Stimulated activated CD4-positive, alpha-beta T cell treated with anti-CD3 and anti-CD28 coated beads, TNF-alpha, amount 100 ng/mL, for 48 hours (primary cell): ENCODE results near the gene SLC25A10.

ENCODE experiments used
- DNase-seq, 3 donors: peaks; one replicate each; pipeline ENCODE4 v3.0.0-alpha.2; 2020; ENCODE audit warnings: low read depth in 3 of 3

The SLC25A10 gene

GRCh38 chr17:81686614-81687013 lies 25.5 kb upstream of the SLC25A10 start:
- no peak for DNase-seq

GRCh38 chr17:81687770-81688541 lies 24.1 kb upstream of the SLC25A10 start:
- DNase-seq: no peak

GRCh38 chr17:81688616-81689015 lies 23.5 kb upstream of the SLC25A10 start:
- no peak for DNase-seq

DNA sequence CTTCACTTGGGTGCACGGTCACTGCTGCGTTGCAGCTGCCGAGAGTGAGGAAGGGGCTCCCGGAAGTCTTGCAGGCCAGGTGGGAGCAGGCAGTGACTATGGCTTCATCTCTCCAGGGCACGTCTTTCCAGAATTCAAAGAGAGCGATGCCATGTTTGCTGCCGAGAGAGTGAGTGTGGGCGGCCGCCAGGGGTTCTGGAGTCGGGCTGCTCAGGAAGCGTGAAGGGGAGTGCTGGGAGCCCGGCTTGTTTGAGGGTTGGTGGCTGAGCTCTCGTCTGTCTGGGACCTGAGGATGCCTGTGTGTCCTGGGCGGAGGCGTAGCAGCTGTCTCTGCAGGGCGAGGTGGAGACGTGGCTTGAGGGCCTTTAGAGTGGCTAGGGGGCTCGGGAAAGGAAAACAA lies 22.0 kb upstream of the SLC25A10 start:
- DNase-seq: no peak

DNA sequence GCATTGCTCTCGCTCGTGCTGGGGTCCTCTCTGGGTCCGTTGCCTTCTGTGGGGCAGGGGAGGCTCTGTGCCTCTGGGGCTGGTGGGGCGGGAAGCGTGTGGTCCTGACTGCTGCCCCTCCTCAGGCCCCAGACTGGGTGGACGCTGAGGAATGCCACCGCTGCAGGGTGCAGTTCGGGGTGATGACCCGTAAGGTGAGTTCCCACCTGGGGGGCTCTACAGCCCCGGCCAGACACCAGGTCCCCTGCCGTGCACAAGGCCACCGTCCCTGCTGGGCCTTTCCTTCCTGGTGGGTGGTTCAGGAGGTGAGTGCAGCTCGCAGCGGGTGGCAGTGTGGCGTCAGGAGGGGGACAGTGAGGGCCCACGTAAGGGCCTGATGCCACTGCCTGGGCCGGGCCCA lies 21.5 kb upstream of the SLC25A10 start:
- DNase-seq: no peak

- DNase-seq: no peak
These were observed 20.9 kb upstream of the SLC25A10 start for GRCh38 chr17:81691196-81691595.

DNA sequence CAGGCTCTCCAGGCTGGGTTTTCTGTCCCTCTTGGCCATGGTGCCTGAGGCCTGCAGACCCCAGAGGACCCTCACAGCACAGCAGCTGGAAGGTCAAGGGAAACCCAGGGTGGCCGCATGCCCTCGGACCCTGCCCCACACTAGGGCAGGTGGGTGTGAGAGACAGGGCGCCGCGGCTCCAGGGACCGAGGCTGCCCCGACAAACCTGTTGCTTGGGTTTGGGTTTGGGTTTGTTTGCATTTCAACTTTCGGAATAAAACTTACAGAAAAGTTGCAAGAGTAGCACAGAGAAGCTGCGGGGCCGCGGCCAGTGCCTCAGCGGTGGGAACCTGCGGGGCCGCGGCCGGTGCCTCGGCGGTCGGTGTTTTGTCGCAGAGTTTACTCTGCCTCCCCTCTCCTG lies 20.5 kb upstream of the SLC25A10 start:
- no peak for DNase-seq

DNA sequence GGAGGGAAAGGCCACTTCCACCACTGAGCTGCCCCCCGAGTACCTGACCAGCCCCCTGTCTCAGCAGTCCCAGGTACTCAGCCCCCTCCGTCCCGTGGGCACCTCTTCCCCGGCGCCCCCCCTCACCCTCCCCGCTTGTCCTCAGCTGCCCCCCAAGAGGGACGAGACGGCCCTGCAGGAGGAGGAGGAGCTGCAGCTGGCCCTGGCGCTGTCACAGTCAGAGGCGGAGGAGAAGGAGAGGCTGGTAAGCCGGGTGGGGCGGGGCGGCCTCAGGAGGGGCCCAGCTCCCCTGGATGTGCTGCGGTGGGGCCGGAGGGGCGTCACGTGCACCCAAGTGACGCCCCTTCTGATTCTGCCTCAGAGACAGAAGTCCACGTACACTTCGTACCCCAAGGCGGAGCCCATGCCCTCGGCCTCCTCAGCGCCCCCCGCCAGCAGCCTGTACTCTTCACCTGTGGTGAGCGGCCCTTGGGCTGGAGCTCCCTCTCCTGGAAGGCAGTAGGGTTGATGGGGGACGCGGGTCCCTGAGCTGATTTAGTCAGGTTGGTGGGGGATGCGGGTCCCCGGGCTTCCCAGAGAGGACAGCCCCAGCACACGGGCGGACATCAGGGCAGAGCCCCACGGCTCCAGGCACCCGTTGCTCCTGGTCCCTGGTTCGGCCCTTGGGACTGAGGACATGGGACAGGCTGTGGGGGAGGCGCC lies 18.4 kb upstream of the SLC25A10 start:
- no peak for DNase-seq

- DNase-seq: no peak
These were observed 17.3 kb upstream of the SLC25A10 start for GRCh38 chr17:81694810-81695209.

- no peak for DNase-seq
These were observed 16.9 kb upstream of the SLC25A10 start for GRCh38 chr17:81695211-81695610.

- DNase-seq: no peak
These were observed 16.3 kb upstream of the SLC25A10 start for GRCh38 chr17:81695801-81696200.

- DNase-seq: no peak
These were observed 15.7 kb upstream of the SLC25A10 start for GRCh38 chr17:81696218-81696941.

GRCh38 chr17:81697261-81698044 lies 14.6 kb upstream of the SLC25A10 start:
- no peak for DNase-seq

- DNase-seq: no peak
These were observed 11.5 kb upstream of the SLC25A10 start for GRCh38 chr17:81700353-81701287.

GRCh38 chr17:81701288-81702071 lies 10.6 kb upstream of the SLC25A10 start:
- DNase-seq: no peak

- peak; percentile 80 to 87 (median 83) for DNase-seq
These were observed 8.9 kb upstream of the SLC25A10 start, which contains the start of gene MRPL12 for GRCh38 chr17:81702934-81703746. Gene MRPL12 (plus strand): TSS chr17:81703367. CDS start chr17:81703502, 135 bp downstream.

DNA sequence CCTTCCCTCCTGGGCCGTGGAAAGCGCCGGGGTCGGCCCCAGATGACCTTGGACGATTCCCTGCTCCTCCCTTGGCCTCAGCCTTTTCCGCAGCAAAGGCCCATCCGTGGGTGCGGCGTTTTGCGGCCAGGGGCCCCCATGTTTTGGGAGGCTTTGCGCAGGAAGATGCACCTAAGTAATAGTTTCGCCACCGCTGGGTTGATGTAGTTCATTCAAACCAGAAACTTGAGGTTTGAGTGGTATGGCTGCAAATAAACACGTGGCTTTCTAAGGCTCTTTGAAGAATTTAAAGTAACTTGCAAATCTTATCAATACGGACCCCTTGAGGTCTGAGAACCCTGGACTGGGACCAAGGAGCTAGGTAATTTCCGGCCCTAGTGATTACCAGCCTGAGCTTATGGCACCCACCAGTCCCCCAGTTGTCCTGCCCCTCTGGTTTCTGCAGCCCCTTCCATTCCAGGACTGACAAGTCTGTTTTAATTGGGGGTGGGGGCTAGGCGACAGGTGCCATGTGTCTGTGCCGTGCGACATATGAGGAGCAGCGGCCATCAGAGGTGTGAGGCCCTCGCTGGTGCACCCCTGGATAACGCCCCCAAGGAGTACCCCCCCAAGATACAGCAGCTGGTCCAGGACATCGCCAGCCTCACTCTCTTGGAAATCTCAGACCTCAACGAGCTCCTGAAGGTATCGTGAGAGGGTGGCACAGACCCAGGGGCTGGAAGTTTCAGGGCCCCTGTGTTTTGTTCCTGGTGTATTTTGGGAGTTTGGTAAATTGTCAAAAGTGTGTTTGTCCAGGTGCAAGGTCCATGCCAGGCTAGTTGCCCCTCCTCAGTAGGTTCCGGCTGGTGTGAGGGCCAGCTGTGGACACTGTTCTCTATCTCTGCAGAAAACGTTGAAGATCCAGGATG lies 8.1 kb upstream of the SLC25A10 start:
- DNase-seq: no peak
